Mesendoderm (in vitro differentiated cells): ENCODE results near the gene RADIL.

Experiments
- DNase-seq: peaks from one replicate; pipeline ENCODE4 v3.0.0; 2013
- H2AK5ac ChIP-seq: 2 replicates; pipeline ENCODE4 v1.6.1; 2013; ENCODE audit warnings: low read length, inconsistent platforms
- H2BK120ac ChIP-seq: 2 replicates; pipeline ENCODE4 v1.6.1; 2013; ENCODE audit warnings: low read depth, mild to moderate bottlenecking, low read length, moderate library complexity, mixed read lengths
- H2BK15ac ChIP-seq: replicated peaks from 2 replicates; pipeline ENCODE4 v1.6.1; 2013; ENCODE audit warnings: low read depth, mild to moderate bottlenecking, moderate library complexity
- H2BK5ac ChIP-seq: 2 replicates; pipeline ENCODE4 v1.6.1; 2013; ENCODE audit warnings: low read length, inconsistent platforms
- H3K18ac ChIP-seq: 2 replicates; pipeline ENCODE4 v1.6.1; 2013; ENCODE audit warnings: mild to moderate bottlenecking, low read length, mixed read lengths
- H3K23ac ChIP-seq: one replicate; pipeline ENCODE4 v1.6.1; 2013; ENCODE audit warnings: low read length
- H3K27ac ChIP-seq: 2 replicates; pipeline ENCODE4 v1.5.1; 2013; ENCODE audit warnings: low read depth, mild to moderate bottlenecking, inconsistent platforms, low read length, moderate library complexity
- H3K27me3 ChIP-seq: 2 replicates; pipeline ENCODE4 v1.6.1; 2013; ENCODE audit warnings: low read length, control low read depth, mild to moderate bottlenecking, inconsistent platforms; ENCODE audit not compliant: insufficient read depth, poor library complexity
- H3K36me3 ChIP-seq: 2 replicates; pipeline ENCODE4 v1.6.1; 2013; ENCODE audit warnings: low read length, inconsistent platforms; ENCODE audit not compliant: control insufficient read depth, insufficient read depth
- H3K4ac ChIP-seq: one replicate; pipeline ENCODE4 v1.6.1; 2013; ENCODE audit warnings: low read depth, mild to moderate bottlenecking, low read length, moderate library complexity
- H3K4me1 ChIP-seq: 2 replicates; pipeline ENCODE4 v1.6.1; 2013; ENCODE audit warnings: low read depth, low read length, inconsistent platforms; ENCODE audit not compliant: control insufficient read depth
- H3K4me2 ChIP-seq: 2 replicates; pipeline ENCODE4 v1.6.1; 2013; ENCODE audit warnings: low read length
- H3K4me3 ChIP-seq: 2 replicates; pipeline ENCODE4 v1.5.1; 2013; ENCODE audit warnings: mild to moderate bottlenecking, low read length
- H3K56ac ChIP-seq: one replicate; pipeline ENCODE4 v1.6.1; 2013; ENCODE audit warnings: low read length
- H3K79me1 ChIP-seq: 2 replicates; pipeline ENCODE4 v1.6.1; 2013; ENCODE audit warnings: low read length, inconsistent platforms
- H3K79me2 ChIP-seq: 2 replicates; pipeline ENCODE4 v1.6.1; 2013; ENCODE audit warnings: mild to moderate bottlenecking, low read length; ENCODE audit not compliant: control insufficient read depth, insufficient read depth
- H3K9ac ChIP-seq: 2 replicates; pipeline ENCODE4 v1.6.1; 2013; ENCODE audit warnings: low read length, inconsistent platforms
- H4K5ac ChIP-seq: one replicate; pipeline ENCODE4 v1.6.1; 2013; ENCODE audit warnings: low read length
- H4K8ac ChIP-seq: one replicate; pipeline ENCODE4 v1.6.1; 2013; ENCODE audit warnings: low read depth, mild to moderate bottlenecking, control low read depth, low read length, moderate library complexity
- WGBS: extraction: QIAGEN DNeasy Blood & Tissue Kit; methylation state at CpG from one replicate; pipeline ENCODE4 v1.1.7; 2013; ENCODE audit warnings: low lambda C conversion rate, missing lambda C conversion rate; ENCODE audit not compliant: insufficient coverage; ENCODE audit errors: extremely low coverage; 5-methylcytosine and 5-hydroxymethylcytosine counted together

The RADIL gene

GRCh38 chr7:4763091-4763793, 120.3 kb downstream of the RADIL start:
- Histone ChIP-seq H3K36me3 (no peaks in the 10 kb centered on the region), H2BK120ac (no peak overlapping the region), H3K27me3 (no peaks in the 10 kb centered on the region), H3K27ac (no peak overlapping the region), H3K4ac (no peak overlapping the region), H3K56ac (no peak overlapping the region), H3K4me1 (no peaks in the 10 kb centered on the region), H2BK5ac (no peak overlapping the region), H2AK5ac (no peak overlapping the region), H3K79me2 (no peaks in the 10 kb centered on the region), H3K9ac (no peak overlapping the region), H4K8ac (no peak overlapping the region), H3K79me1 (no peaks in the 10 kb centered on the region), H3K18ac (no peak overlapping the region), H3K4me2 (no peak overlapping the region), H4K5ac (no peak overlapping the region), H3K4me3 (no peak overlapping the region), H2BK15ac (no peak overlapping the region), H3K23ac (no peak overlapping the region)
- DNase-seq: no peak
- no CpG with 5 or more reads among the region's 32 CpGs for WGBS

- Histone ChIP-seq H3K4me3 (no peak overlapping the region), H3K56ac (no peak overlapping the region), H2BK5ac (no peak overlapping the region), H3K79me2 (no peaks in the 10 kb centered on the region), H3K27me3 (no peaks in the 10 kb centered on the region), H3K4ac (no peak overlapping the region), H3K4me2 (no peak overlapping the region), H4K5ac (no peak overlapping the region), H3K4me1 (no peaks in the 10 kb centered on the region), H4K8ac (no peak overlapping the region), H2AK5ac (no peak overlapping the region), H2BK120ac (no peak overlapping the region), H2BK15ac (no peak overlapping the region), H3K9ac (no peak overlapping the region), H3K18ac (no peak overlapping the region), H3K79me1 (no peaks in the 10 kb centered on the region), H3K27ac (no peak overlapping the region), H3K23ac (no peak overlapping the region), H3K36me3 (no peaks in the 10 kb centered on the region)
- no peak for DNase-seq
- no CpG with 5 or more reads among the region's 54 CpGs for WGBS
Measured at GRCh38 chr7:4762121-4763055, 121.1 kb downstream of the RADIL start.

- Histone ChIP-seq H2BK15ac (no peak overlapping the region), H3K9ac (no peak overlapping the region), H3K36me3 (no peaks in the 10 kb centered on the region), H3K27ac (no peak overlapping the region), H3K4me2 (no peak overlapping the region), H4K5ac (no peak overlapping the region), H3K23ac (no peak overlapping the region), H3K56ac (no peak overlapping the region), H3K79me2 (no peaks in the 10 kb centered on the region), H3K27me3 (no peaks in the 10 kb centered on the region), H3K4me3 (no peak overlapping the region), H2BK5ac (no peak overlapping the region), H3K79me1 (no peaks in the 10 kb centered on the region), H4K8ac (no peak overlapping the region), H2AK5ac (no peak overlapping the region), H3K4ac (no peak overlapping the region), H2BK120ac (no peak overlapping the region), H3K4me1 (no peaks in the 10 kb centered on the region), H3K18ac (no peak overlapping the region)
- WGBS: no CpG with 5 or more reads among the region's 26 CpGs
- no peak for DNase-seq
Measured at GRCh38 chr7:4760952-4761351, 122.6 kb downstream of the RADIL start.

- DNase-seq: no peak
- H3K27me3 ChIP-seq: no peaks in the 10 kb centered on the region
- no peaks in the 10 kb centered on the region for H3K79me1 ChIP-seq
- no peak overlapping the region for H4K8ac ChIP-seq
- no peak overlapping the region for H3K18ac ChIP-seq
- no peak overlapping the region for H3K4me2 ChIP-seq
- no peak overlapping the region for H2BK120ac ChIP-seq
- no peak overlapping the region for H3K23ac ChIP-seq
- no peak overlapping the region for H3K9ac ChIP-seq
- H3K79me2 ChIP-seq: no peaks in the 10 kb centered on the region
- no peak overlapping the region for H3K56ac ChIP-seq
- H2AK5ac ChIP-seq: no peak overlapping the region
- no peak overlapping the region for H2BK15ac ChIP-seq
- H2BK5ac ChIP-seq: no peak overlapping the region
- no peaks in the 10 kb centered on the region for H3K36me3 ChIP-seq
- no peak overlapping the region for H4K5ac ChIP-seq
- H3K4me1 ChIP-seq: no peaks in the 10 kb centered on the region
- no peak overlapping the region for H3K4ac ChIP-seq
- no CpG with 5 or more reads among the region's 40 CpGs for WGBS
- no peak overlapping the region for H3K4me3 ChIP-seq
- no peak overlapping the region for H3K27ac ChIP-seq
Measured at GRCh38 chr7:4759211-4759610, 124.3 kb downstream of the RADIL start.

- Histone ChIP-seq H3K4ac (no peak overlapping the region), H3K36me3 (no peaks in the 10 kb centered on the region)
- no CpG with 5 or more reads among the region's 29 CpGs for WGBS
Measured at GRCh38 chr7:4758791-4759190, 124.7 kb downstream of the RADIL start.

More at GRCh38 chr7:4758791-4759190, 124.7 kb downstream of the RADIL start:
- no peaks in the 10 kb centered on the region for H3K4me1 ChIP-seq
- DNase-seq: no peak
- H3K23ac ChIP-seq: no peak overlapping the region
- no peak overlapping the region for H2BK15ac ChIP-seq
- no peaks in the 10 kb centered on the region for H3K79me2 ChIP-seq
- no peak overlapping the region for H3K56ac ChIP-seq
- H4K5ac ChIP-seq: no peak overlapping the region
- H3K18ac ChIP-seq: no peak overlapping the region
- no peak overlapping the region for H2BK5ac ChIP-seq
- no peak overlapping the region for H3K9ac ChIP-seq
- no peak overlapping the region for H3K4me2 ChIP-seq
- no peak overlapping the region for H3K27ac ChIP-seq
- no peak overlapping the region for H2BK120ac ChIP-seq
- H3K79me1 ChIP-seq: no peaks in the 10 kb centered on the region
- H3K4me3 ChIP-seq: no peak overlapping the region
- no peak overlapping the region for H2AK5ac ChIP-seq
- no peak overlapping the region for H4K8ac ChIP-seq
- no peaks in the 10 kb centered on the region for H3K27me3 ChIP-seq
